Heart left ventricle (tissue), 16 donors: ENCODE data around the gene NUP58. TPM values are rescaled to one million over a fixed set of nuclear protein-coding genes. Genes with fewer than 3 reads are reported as not detected.

Source experiments
- ATAC-seq, 4 donors: fragments of 200-7000 bp; cut with Tn5 transposase; one replicate each; pipeline ENCODE4 v1.9.1; 2020 to 2022; ENCODE audit warnings: moderate library complexity in 4 of 4, mild to moderate bottlenecking in 3 of 4, moderate number of reproducible peaks in 1 of 4
- DNase-seq, 5 donors: peaks; one replicate each; pipeline ENCODE4 v3.0.0-alpha.2; 2020
- H3K27ac ChIP-seq, 12 donors: fragments of 200-600 bp; sonication (generic) in 4 of 12; one replicate each; pipeline versions ENCODE4 v1.5.0 to v1.8.0; 2016 to 2022; ENCODE audit warnings: mild to moderate bottlenecking in 2 of 12
- H3K27me3 ChIP-seq, 9 donors: fragments of 200-600 bp; sonication (generic) in 2 of 9; one replicate each; pipeline versions ENCODE4 v1.5.1 to v1.8.0; 2016 to 2022; ENCODE audit warnings: mild to moderate bottlenecking in 3 of 9
- H3K36me3 ChIP-seq, 9 donors: fragments of 200-600 bp; sonication (generic) in 2 of 9; one replicate each; pipeline versions ENCODE4 v1.5.0 to v1.8.0; 2018 to 2022; ENCODE audit warnings: mild to moderate bottlenecking in 2 of 9
- H3K4me1 ChIP-seq, 12 donors: fragments of 200-600 bp; sonication (generic) in 4 of 12; one replicate each; pipeline versions ENCODE4 v1.5.0 to v1.8.0; 2016 to 2022; ENCODE audit warnings: mild to moderate bottlenecking in 3 of 12
- H3K4me3 ChIP-seq, 12 donors: fragments of 200-600 bp; sonication (generic) in 4 of 12; one replicate each; pipeline versions ENCODE4 v1.5.0 to v1.8.0; 2017 to 2022; ENCODE audit warnings: mild to moderate bottlenecking in 9 of 12, moderate library complexity in 4 of 12
- H3K9me3 ChIP-seq, 12 donors: fragments of 200-600 bp; sonication (generic) in 4 of 12; one replicate each; pipeline versions ENCODE4 v1.5.0 to v1.8.0; 2016 to 2022; ENCODE audit warnings: mild to moderate bottlenecking in 1 of 12
- POLR2A ChIP-seq, 2 donors: fragments of 450-650 bp; IDR thresholded peaks; one replicate each; pipeline ENCODE4 v1.6.1; 2017; ENCODE audit warnings: antibody characterized with exemption in 2 of 2, mild to moderate bottlenecking in 2 of 2, moderate library complexity in 2 of 2
- WGBS, 4 donors: extraction: QIAGEN DNeasy Blood & Tissue Kit in 2 of 4; methylation state at CpG; one replicate each; pipeline versions ENCODE4 v1.1.5 to v1.1.7; 2013 to 2018; 5-methylcytosine and 5-hydroxymethylcytosine counted together
- intact Hi-C, 10 donors: fragments of 100-400 bp; cut with DNase I; formaldehyde crosslinking; loops; one replicate each; pipeline versions ENCODE4 v1.11.1 to v1.14.2; 2022
- polyA plus RNA-seq, 2 donors: library from polyadenylated mRNA; stranded (reverse); fragments of 200-250 nt; gene quantifications; one replicate each; pipeline ENCODE4 v1.2.3, GENCODE V29; 2013
- total RNA-seq, 9 donors: library from RNA; depleted of rRNA in 2 of 9; stranded (reverse); fragments of >200 nt in 2 of 9; fragmentation: NEBNext Ultra II Directional in 3 of 9; extraction: Animal tissue kit (Norgen Biotek cat#: 25700) in 3 of 9; gene quantifications; one replicate each; pipeline versions ENCODE4 v1.1.0 to v1.2.4, GENCODE V29; 2016 to 2023
- TF ChIP-seq, protein P1 (sequence below), 12 donors: fragments of 200-600 bp; sonication (generic) in 4 of 12; IDR thresholded peaks; one replicate each; pipeline versions ENCODE4 v1.5.0 to v1.8.0; 2018 to 2022; ENCODE audit warnings: antibody characterized with exemption in 12 of 12, mild to moderate bottlenecking in 5 of 12
- donor health status: ischemic (EF 13 %, LVEDD 7.1; RV severe dilation, severe dysfunction).
- donor health status: healthy with polysubstance abuse.
- donor health status: DM: no; HTN: yes; CAD: no.
- donor health status: DM: no; HTN: no; CAD: no.
- donor health status: ischemic (EF 25% LVEDD 6.9; RV normal size, moderate dysfunction).
- donor health status: ischemic (EF 25% LVEDD 5.7; RV mildly dilated, moderate dysfunction).
- donor health status: healthy.
- donor health status: DM: yes; HTN: yes; CAD: no.
- donor health status: ischemic (EF 35%, LVEDD 5.7; RV mildly dilated, moderate dysfunction).
- donor health status: nonischemic (EF 11% LVEDD 7.7; RV severe dilation, severe dysfunction).
- donor health status: DM: yes; HTN: yes; CAD: no.
- donor health status: PGD.
- donor health status: ischemic (EF 29% LVEDD 5.4; RV normal size, mild dysfunction).
- donor health status: nonischemic (EF 23%, LVEDD 6.1; RV moderate dilation, normal function).

NUP58 gene
- total and polyA plus RNA-seq, 11 donors, result 7.0 to 39.1 (median 24.2) TPM

DNA sequence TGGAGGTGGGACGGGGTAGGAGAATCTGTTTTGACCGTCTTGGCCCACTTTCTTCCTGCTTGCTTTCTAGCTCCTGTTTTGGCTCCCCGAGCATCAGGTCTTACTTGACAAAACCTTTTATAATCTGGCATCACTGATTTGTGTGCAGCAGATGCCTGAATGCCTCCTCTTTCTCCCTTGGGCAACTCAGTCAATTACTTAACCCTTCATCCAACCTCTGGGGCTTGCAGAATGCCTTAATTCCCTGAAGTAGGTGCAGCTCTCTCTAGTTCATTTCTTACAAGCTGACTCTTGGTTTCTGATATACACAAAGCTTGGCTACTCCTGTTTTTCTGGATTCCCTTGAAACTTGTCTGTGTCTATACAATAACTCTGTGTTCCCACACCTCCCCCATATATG lies 5.7 kb upstream of the NUP58 start:
- ATAC-seq (no peak), DNase-seq (no peak)
- Histone ChIP-seq H3K27ac (no peak overlapping the region), H3K4me1 (peaks cover 0 to 5% (median 0%) of the 10 kb centered on the region in 12 donors), H3K27me3 (peaks cover 0 to 14% (median 4%) of the 10 kb centered on the region in 9 donors), H3K36me3 (no peaks in the 10 kb centered on the region), H3K9me3 (no peaks in the 10 kb centered on the region), H3K4me3 (no peak overlapping the region)
- intact Hi-C loops, result no loop called here
- TF ChIP-seq, protein P1, sequence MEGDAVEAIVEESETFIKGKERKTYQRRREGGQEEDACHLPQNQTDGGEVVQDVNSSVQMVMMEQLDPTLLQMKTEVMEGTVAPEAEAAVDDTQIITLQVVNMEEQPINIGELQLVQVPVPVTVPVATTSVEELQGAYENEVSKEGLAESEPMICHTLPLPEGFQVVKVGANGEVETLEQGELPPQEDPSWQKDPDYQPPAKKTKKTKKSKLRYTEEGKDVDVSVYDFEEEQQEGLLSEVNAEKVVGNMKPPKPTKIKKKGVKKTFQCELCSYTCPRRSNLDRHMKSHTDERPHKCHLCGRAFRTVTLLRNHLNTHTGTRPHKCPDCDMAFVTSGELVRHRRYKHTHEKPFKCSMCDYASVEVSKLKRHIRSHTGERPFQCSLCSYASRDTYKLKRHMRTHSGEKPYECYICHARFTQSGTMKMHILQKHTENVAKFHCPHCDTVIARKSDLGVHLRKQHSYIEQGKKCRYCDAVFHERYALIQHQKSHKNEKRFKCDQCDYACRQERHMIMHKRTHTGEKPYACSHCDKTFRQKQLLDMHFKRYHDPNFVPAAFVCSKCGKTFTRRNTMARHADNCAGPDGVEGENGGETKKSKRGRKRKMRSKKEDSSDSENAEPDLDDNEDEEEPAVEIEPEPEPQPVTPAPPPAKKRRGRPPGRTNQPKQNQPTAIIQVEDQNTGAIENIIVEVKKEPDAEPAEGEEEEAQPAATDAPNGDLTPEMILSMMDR (IDR thresholded peaks at IDR 0.05), result no peak
- no peak for TF ChIP-seq POLR2A (IDR thresholded peaks at IDR 0.05)
- WGBS, 4 donors, result 67 to 76% (median 73%) methylated on average over 3 of the region's 3 CpGs

DNA sequence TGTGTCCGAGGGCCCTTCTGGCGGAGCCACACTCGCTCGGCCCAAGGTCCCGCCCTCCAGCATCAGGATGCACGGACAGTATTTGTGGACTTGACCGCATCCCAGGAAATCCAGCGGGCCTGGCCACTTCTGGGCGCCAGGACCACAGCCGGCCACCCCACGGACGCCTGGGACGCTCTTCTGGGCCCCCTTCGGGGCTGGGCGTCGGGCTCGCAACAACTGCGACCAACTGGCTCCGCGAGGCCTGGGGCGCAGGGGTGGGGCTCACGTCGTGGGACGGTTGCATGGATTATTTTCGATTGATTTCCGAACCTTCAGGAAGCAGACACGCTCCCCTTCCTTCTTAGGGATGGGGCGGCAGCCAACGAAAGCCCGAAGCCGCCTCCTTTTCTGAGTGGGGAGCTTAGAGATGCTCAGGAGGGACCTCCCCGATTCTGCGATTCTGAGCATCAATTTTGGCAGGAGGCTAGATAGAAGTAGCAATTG lies 521 bp upstream of the NUP58 start:
- intact Hi-C loops, result loop anchor here in 2 of 10 donors (2.0 kb wide), 1 partner anchor 14 kb away; the partner anchor contains the start of gene MTMR6 (in 2 of the 2)
- H3K9me3 ChIP-seq, result no peaks in the 10 kb centered on the region
- peak overlapping the region; percentile 49 to 97 (median 88) for H3K27ac ChIP-seq
- DNase-seq, result peak; percentile 21 to 63 (median 40)
- H3K4me1 ChIP-seq, result peaks cover 0 to 34% (median 13%) of the 10 kb centered on the region in 12 donors
- peaks cover 0 to 22% (median 6%) of the 10 kb centered on the region in 9 donors for H3K36me3 ChIP-seq
- peak overlapping the region; percentile 42 to 95 (median 82) for H3K4me3 ChIP-seq
- TF ChIP-seq, protein P1 (IDR thresholded peaks at IDR 0.05), result no peak
- TF ChIP-seq POLR2A (IDR thresholded peaks at IDR 0.05), result no peak
- peak; percentile 5 to 42 (median 30) for ATAC-seq
- 14 to 18% (median 17%) methylated on average over 31 to 33 of the region's 33 CpGs for WGBS, 4 donors
- H3K27me3 ChIP-seq, result peaks cover 0 to 12% (median 4%) of the 10 kb centered on the region in 9 donors

DNA sequence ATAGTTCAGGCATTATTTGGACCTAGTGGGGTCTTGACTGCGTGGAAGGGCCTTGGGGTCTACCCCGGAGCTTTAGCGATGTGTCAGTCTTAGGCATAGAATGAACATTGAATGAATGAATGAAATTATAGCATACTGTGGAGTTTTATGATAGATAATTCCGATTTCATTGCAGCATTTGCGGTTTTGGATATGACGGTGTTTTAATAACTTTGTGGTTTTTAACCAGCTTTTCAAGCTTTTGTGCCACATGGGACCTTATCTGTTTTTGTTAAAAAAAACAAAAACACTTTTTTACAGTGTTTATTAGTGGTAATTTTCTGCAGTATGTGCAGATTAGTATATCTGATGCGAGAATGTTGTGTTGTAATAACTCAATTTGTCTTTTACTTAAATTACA lies 696 bp downstream of the NUP58 start:
- Histone ChIP-seq H3K27ac (peak overlapping the region; percentile 74 to 97 (median 88)), H3K4me1 (peaks cover 0 to 45% (median 15%) of the 10 kb centered on the region in 12 donors), H3K4me3 (peak overlapping the region; percentile 65 to 95 (median 82)), H3K27me3 (peaks cover 0 to 2% (median 0%) of the 10 kb centered on the region in 9 donors), H3K36me3 (peaks cover 0 to 23% (median 6%) of the 10 kb centered on the region in 9 donors), H3K9me3 (no peaks in the 10 kb centered on the region)
- no peak for TF ChIP-seq POLR2A (IDR thresholded peaks at IDR 0.05)
- TF ChIP-seq, protein P1 (IDR thresholded peaks at IDR 0.05), result no peak
- intact Hi-C loops, result no loop called here
- WGBS, 4 donors, result 3 to 8% (median 6%) methylated on average over 7 of the region's 7 CpGs
- ATAC-seq (no peak), DNase-seq (no peak)

DNA sequence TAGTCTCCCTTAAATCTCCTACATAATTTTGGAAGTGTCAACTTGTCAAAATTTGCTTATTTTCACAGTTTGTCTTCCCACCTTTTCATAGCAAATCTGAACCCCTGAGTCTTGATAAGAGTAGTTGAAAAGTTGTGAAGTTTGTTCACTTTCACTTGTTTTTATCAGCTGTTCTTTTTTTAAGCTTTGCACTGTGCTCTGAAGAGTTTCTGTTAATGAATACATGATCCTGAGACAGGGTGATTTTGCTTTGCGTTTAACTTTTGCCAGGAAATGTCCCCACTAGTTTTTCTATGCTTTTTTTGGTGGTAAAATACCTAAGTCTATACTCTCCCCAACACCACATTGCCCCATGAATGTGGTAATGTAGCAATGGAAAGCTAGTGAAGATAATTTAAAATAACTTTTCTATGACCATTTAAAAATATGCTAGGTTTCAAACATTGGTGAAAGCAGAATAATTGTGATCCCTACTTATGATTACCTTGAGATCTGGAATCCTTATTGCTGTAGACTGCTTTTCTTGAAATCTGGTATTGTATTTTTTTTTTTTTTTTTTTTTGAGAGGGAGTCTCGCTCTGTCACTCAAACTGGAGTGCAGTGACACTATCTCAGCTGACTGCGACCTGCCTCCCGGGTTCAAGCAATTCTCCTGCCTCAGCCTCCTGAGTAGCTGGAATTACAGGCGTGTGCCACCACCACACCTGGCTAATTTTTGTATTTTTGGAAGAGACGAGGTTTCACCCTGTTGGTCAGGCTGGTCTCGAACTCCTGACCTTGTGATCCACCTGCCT lies 5.4 kb downstream of the NUP58 start:
- no peak for ATAC-seq
- H3K36me3 ChIP-seq, result peaks cover 0 to 68% (median 44%) of the 10 kb centered on the region in 9 donors
- no peaks in the 10 kb centered on the region for H3K27me3 ChIP-seq
- 87 to 92% (median 89%) methylated on average over 7 of the region's 7 CpGs for WGBS, 4 donors
- H3K27ac ChIP-seq, result peak overlapping the region in 1 of 12 donors; percentile 3
- DNase-seq, result no peak
- TF ChIP-seq POLR2A (IDR thresholded peaks at IDR 0.05), result no peak
- TF ChIP-seq, protein P1 (IDR thresholded peaks at IDR 0.05), result no peak
- H3K4me3 ChIP-seq, result no peak overlapping the region
- intact Hi-C loops, result no loop called here
- peaks cover 0 to 44% (median 11%) of the 10 kb centered on the region in 12 donors for H3K4me1 ChIP-seq
- no peaks in the 10 kb centered on the region for H3K9me3 ChIP-seq
